ENCODE measurements around the gene C4orf46. TPM values are rescaled to one million over a fixed set of nuclear protein-coding genes. Genes with fewer than 3 reads are reported as not detected.

Gene C4orf46
- total RNA-seq, 1 experiment from 2014 or later, result 12.2 TPM

GRCh38 chr4:158670975-158671664 lies 567 bp downstream of the C4orf46 start:
- H3K4me1 ChIP-seq (ENCODE audit: control insufficient read depth, insufficient read depth, low read length), result no peaks in the 10 kb centered on the region
- in situ Hi-C loops (cut with HindIII; ENCODE audit: low pct_unique_long_range_greater_than_20kb, low sequenced_read_pairs) (no loop called here), intact Hi-C loops (cut with micrococcal nuclease; ENCODE audit: unreplicated experiment) (no loop called here)
- POLR2A ChIA-PET, result no interaction called here
- peak overlapping the region; percentile 76 to 85 for H3K4me3 ChIP-seq (ENCODE audit: low read depth in 2 of 2, low read length in 2 of 2)
- no peaks in the 10 kb centered on the region; the same call in 1 of the 2 replicates for H3K36me3 ChIP-seq (ENCODE audit: control insufficient read depth, insufficient read depth, low read length)
- H3K27ac ChIP-seq (ENCODE audit: low read length), result peak overlapping the region; percentile 86
- no peaks in the 10 kb centered on the region for H3K27me3 ChIP-seq (ENCODE audit: control insufficient read depth, insufficient read depth, low read length)
- H3K9me3 ChIP-seq (ENCODE audit: control insufficient read depth, insufficient read depth, low read depth, low read length), result no peaks in the 10 kb centered on the region
- CTCF ChIA-PET, result no interaction called here
- DNase-seq (ENCODE audit: low read depth, low spot score) (peak; percentile 13), ATAC-seq (peak; percentile 36)
- TF ChIP-seq TCF7L2 (IDR thresholded peaks at IDR 0.05; ENCODE audit: low read depth, low read length), result no peak
- TF ChIP-seq, protein P1, sequence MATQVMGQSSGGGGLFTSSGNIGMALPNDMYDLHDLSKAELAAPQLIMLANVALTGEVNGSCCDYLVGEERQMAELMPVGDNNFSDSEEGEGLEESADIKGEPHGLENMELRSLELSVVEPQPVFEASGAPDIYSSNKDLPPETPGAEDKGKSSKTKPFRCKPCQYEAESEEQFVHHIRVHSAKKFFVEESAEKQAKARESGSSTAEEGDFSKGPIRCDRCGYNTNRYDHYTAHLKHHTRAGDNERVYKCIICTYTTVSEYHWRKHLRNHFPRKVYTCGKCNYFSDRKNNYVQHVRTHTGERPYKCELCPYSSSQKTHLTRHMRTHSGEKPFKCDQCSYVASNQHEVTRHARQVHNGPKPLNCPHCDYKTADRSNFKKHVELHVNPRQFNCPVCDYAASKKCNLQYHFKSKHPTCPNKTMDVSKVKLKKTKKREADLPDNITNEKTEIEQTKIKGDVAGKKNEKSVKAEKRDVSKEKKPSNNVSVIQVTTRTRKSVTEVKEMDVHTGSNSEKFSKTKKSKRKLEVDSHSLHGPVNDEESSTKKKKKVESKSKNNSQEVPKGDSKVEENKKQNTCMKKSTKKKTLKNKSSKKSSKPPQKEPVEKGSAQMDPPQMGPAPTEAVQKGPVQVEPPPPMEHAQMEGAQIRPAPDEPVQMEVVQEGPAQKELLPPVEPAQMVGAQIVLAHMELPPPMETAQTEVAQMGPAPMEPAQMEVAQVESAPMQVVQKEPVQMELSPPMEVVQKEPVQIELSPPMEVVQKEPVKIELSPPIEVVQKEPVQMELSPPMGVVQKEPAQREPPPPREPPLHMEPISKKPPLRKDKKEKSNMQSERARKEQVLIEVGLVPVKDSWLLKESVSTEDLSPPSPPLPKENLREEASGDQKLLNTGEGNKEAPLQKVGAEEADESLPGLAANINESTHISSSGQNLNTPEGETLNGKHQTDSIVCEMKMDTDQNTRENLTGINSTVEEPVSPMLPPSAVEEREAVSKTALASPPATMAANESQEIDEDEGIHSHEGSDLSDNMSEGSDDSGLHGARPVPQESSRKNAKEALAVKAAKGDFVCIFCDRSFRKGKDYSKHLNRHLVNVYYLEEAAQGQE (IDR thresholded peaks at IDR 0.05; ENCODE audit: insufficient read depth in 1 of 2, low read depth in 2 of 2, low read length in 1 of 2), result no peak
- no peak for TF ChIP-seq CTCF (IDR thresholded peaks at IDR 0.05)
- TF ChIP-seq POLR2AphosphoS5 (IDR thresholded peaks at IDR 0.05; ENCODE audit: low read depth, low read length), result no peak
- no peak for TF ChIP-seq SIN3A (IDR thresholded peaks at IDR 0.05; ENCODE audit: borderline replicate concordance, insufficient read depth, low read depth, low read length)
- BruUV-seq (replicated peaks), result no TSS peak

- ChIA-PET CTCF (interaction anchor here (0.6 kb wide), 1 partner anchor 32 kb away, joined by 4 read pairs; no protein-coding TSS in a partner anchor), POLR2A (no interaction called here)
- no peak overlapping the region for H3K4me3 ChIP-seq (ENCODE audit: low read depth in 2 of 2, low read length in 2 of 2)
- no peak for DNase-seq (ENCODE audit: low read depth, low spot score)
- no peaks in the 10 kb centered on the region for H3K4me1 ChIP-seq (ENCODE audit: control insufficient read depth, insufficient read depth, low read length)
- intact Hi-C loops (cut with micrococcal nuclease; ENCODE audit: unreplicated experiment) (no loop called here), in situ Hi-C loops (cut with HindIII; ENCODE audit: low pct_unique_long_range_greater_than_20kb, low sequenced_read_pairs) (no loop called here)
- no peaks in the 10 kb centered on the region for H3K27me3 ChIP-seq (ENCODE audit: control insufficient read depth, insufficient read depth, low read length)
- no peak overlapping the region for H3K27ac ChIP-seq (ENCODE audit: low read length)
- BruUV-seq (replicated peaks), result no TSS peak
- ATAC-seq, result no peak
- TF ChIP-seq CTCF (IDR thresholded peaks at IDR 0.05) (no peak), TCF7L2 (IDR thresholded peaks at IDR 0.05; ENCODE audit: low read depth, low read length) (no peak), POLR2AphosphoS5 (IDR thresholded peaks at IDR 0.05; ENCODE audit: low read depth, low read length) (no peak), SIN3A (IDR thresholded peaks at IDR 0.05; ENCODE audit: borderline replicate concordance, insufficient read depth, low read depth, low read length) (no peak)
- TF ChIP-seq, protein P1 (IDR thresholded peaks at IDR 0.05; ENCODE audit: insufficient read depth in 1 of 2, low read depth in 2 of 2, low read length in 1 of 2), result no peak
- no peaks in the 10 kb centered on the region; the same call in 1 of the 2 replicates for H3K36me3 ChIP-seq (ENCODE audit: control insufficient read depth, insufficient read depth, low read length)
- H3K9me3 ChIP-seq (ENCODE audit: control insufficient read depth, insufficient read depth, low read depth, low read length), result no peaks in the 10 kb centered on the region
These were observed 2.4 kb downstream of the C4orf46 start for GRCh38 chr4:158669310-158669709.

Measured in Panc1 (cell line).